ENCODE results near the gene NMS.

The NMS gene

GRCh38 chr2:100504542-100504941 is 34.3 kb downstream of the NMS start:
- no peaks in the 10 kb centered on the region for H3K9me3 ChIP-seq (ENCODE audit: control insufficient read depth, low read length)
- no peaks in the 10 kb centered on the region for H3K4me1 ChIP-seq (ENCODE audit: control insufficient read depth, insufficient read depth, low read length)
- H3K27me3 ChIP-seq (ENCODE audit: control insufficient read depth, insufficient read depth, low read length), result no peaks in the 10 kb centered on the region
- no peak overlapping the region for H3K4me3 ChIP-seq (ENCODE audit: low read length)
- H3K36me3 ChIP-seq (ENCODE audit: control insufficient read depth, insufficient read depth, low read length), result no peaks in the 10 kb centered on the region
- H3K9ac ChIP-seq (ENCODE audit: low read length), result no peak overlapping the region

DNA sequence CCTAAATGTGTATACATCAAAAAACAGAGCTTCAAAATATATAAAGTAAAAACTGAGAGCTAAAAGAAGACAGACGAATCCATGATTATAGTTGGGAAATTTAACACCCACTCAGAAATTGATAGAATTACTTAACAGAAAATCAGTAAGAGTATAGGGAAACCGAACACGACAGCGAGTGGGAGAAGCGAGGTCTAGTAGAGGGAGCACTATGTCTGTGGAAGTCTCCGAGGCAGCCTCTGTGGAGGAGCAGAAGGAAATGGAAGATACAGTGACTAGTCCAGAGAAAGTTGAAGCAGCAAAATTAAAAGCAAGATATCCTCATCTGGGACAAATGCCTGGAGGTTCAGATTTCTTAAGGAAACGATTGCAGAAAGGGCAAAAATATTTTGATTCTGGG is 38.8 kb downstream of the NMS start:
- H3K9me3 ChIP-seq (ENCODE audit: control insufficient read depth, low read length), result no peaks in the 10 kb centered on the region
- H3K27me3 ChIP-seq (ENCODE audit: control insufficient read depth, insufficient read depth, low read length), result no peaks in the 10 kb centered on the region
- no peaks in the 10 kb centered on the region for H3K36me3 ChIP-seq (ENCODE audit: control insufficient read depth, insufficient read depth, low read length)
- H3K4me1 ChIP-seq (ENCODE audit: control insufficient read depth, insufficient read depth, low read length), result no peaks in the 10 kb centered on the region
- H3K9ac ChIP-seq (ENCODE audit: low read length), result no peak overlapping the region
- no peak overlapping the region for H3K4me3 ChIP-seq (ENCODE audit: low read length)

DNA sequence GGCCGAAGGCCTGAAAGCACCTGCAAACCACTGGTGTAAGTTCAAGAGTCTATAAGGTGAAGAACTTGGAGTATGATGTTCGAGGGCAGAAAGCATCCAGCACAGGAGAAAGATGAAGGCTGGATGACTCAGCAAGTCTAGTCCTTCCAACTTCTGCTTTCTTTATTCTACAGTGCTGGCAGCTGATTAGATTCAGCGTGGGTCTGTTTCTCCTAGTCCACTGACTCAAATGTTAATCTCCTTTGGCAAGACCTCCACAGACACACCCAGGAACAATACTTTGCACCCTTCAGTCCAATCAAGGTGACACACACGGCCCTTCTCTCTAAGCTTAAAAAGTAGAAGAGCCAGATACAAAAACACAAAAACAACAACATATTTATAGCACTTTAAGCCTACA is 43.4 kb downstream of the NMS start:
- Histone ChIP-seq H3K9me3 (ENCODE audit: control insufficient read depth, low read length) (no peaks in the 10 kb centered on the region), H3K4me1 (ENCODE audit: control insufficient read depth, insufficient read depth, low read length) (no peaks in the 10 kb centered on the region), H3K4me3 (ENCODE audit: low read length) (no peak overlapping the region), H3K9ac (ENCODE audit: low read length) (no peak overlapping the region), H3K27me3 (ENCODE audit: control insufficient read depth, insufficient read depth, low read length) (no peaks in the 10 kb centered on the region), H3K36me3 (ENCODE audit: control insufficient read depth, insufficient read depth, low read length) (no peaks in the 10 kb centered on the region)

DNA sequence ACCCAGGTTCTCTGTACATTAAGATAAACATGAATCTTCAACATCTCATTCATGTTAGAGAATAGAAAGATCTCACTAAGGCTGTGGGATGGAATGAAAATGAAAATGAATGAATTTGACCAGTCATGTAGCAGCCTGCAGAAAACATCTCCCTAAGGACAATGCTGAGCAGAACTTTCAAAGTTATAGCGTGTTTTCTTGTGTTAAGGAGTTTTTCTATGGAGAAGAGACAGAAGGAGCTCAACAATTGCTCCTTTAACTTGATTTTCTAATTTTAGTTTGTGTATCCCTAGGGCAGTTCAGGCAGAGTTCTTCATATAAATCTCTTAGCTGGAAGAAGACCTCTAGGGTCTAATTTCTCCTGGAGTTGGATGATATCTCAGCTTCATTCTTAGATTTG is 47.3 kb downstream of the NMS start:
- H3K9ac ChIP-seq (ENCODE audit: low read length), result no peak overlapping the region

DNA sequence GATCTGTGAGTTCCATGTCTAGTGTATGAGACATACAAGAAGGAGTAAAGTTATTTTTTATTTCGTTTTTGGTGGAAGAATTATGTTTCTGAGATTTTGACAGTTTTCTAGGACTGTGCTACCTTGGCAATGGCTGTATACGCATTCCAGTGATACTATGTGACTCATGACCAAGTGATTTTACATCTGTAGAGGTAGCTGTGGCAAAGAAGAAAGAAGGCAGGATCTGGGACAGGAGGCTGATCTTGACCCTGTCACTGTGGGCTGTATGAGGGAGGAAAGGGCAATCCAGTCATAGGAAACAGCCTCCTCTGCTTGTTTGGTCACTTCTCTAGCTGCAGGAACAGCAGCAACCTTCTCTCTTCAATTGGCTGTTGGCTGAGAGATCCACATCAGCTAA is 48.5 kb downstream of the NMS start:
- no peaks in the 10 kb centered on the region for H3K36me3 ChIP-seq (ENCODE audit: control insufficient read depth, insufficient read depth, low read length)
- H3K4me1 ChIP-seq (ENCODE audit: control insufficient read depth, insufficient read depth, low read length), result no peaks in the 10 kb centered on the region
- no peaks in the 10 kb centered on the region for H3K27me3 ChIP-seq (ENCODE audit: control insufficient read depth, insufficient read depth, low read length)
- H3K9ac ChIP-seq (ENCODE audit: low read length), result no peak overlapping the region
- no peak overlapping the region for H3K4me3 ChIP-seq (ENCODE audit: low read length)
- no peaks in the 10 kb centered on the region for H3K9me3 ChIP-seq (ENCODE audit: control insufficient read depth, low read length)

More for the DNA sequence above, 47.3 kb downstream of the NMS start:
- no peaks in the 10 kb centered on the region for H3K4me1 ChIP-seq (ENCODE audit: control insufficient read depth, insufficient read depth, low read length)
- no peaks in the 10 kb centered on the region for H3K27me3 ChIP-seq (ENCODE audit: control insufficient read depth, insufficient read depth, low read length)
- H3K4me3 ChIP-seq (ENCODE audit: low read length), result no peak overlapping the region
- H3K36me3 ChIP-seq (ENCODE audit: control insufficient read depth, insufficient read depth, low read length), result no peaks in the 10 kb centered on the region
- no peaks in the 10 kb centered on the region for H3K9me3 ChIP-seq (ENCODE audit: control insufficient read depth, low read length)

GRCh38 chr2:100520224-100520623 is 49.9 kb downstream of the NMS start:
- Histone ChIP-seq H3K9ac (ENCODE audit: low read length) (no peak overlapping the region), H3K9me3 (ENCODE audit: control insufficient read depth, low read length) (no peaks in the 10 kb centered on the region), H3K27me3 (ENCODE audit: control insufficient read depth, insufficient read depth, low read length) (no peaks in the 10 kb centered on the region), H3K36me3 (ENCODE audit: control insufficient read depth, insufficient read depth, low read length) (no peaks in the 10 kb centered on the region), H3K4me3 (ENCODE audit: low read length) (no peak overlapping the region), H3K4me1 (ENCODE audit: control insufficient read depth, insufficient read depth, low read length) (no peaks in the 10 kb centered on the region)

GRCh38 chr2:100522430-100522829 is 52.1 kb downstream of the NMS start:
- Histone ChIP-seq H3K4me3 (ENCODE audit: low read length) (no peak overlapping the region), H3K9me3 (ENCODE audit: control insufficient read depth, low read length) (no peaks in the 10 kb centered on the region), H3K27me3 (ENCODE audit: control insufficient read depth, insufficient read depth, low read length) (no peaks in the 10 kb centered on the region), H3K9ac (ENCODE audit: low read length) (no peak overlapping the region), H3K36me3 (ENCODE audit: control insufficient read depth, insufficient read depth, low read length) (no peaks in the 10 kb centered on the region), H3K4me1 (ENCODE audit: control insufficient read depth, insufficient read depth, low read length) (no peaks in the 10 kb centered on the region)

- Histone ChIP-seq H3K27me3 (ENCODE audit: control insufficient read depth, insufficient read depth, low read length) (no peaks in the 10 kb centered on the region), H3K9ac (ENCODE audit: low read length) (no peak overlapping the region), H3K4me1 (ENCODE audit: control insufficient read depth, insufficient read depth, low read length) (no peaks in the 10 kb centered on the region), H3K4me3 (ENCODE audit: low read length) (no peak overlapping the region), H3K36me3 (ENCODE audit: control insufficient read depth, insufficient read depth, low read length) (no peaks in the 10 kb centered on the region), H3K9me3 (ENCODE audit: control insufficient read depth, low read length) (no peaks in the 10 kb centered on the region)
These were observed 54.0 kb downstream of the NMS start for GRCh38 chr2:100524331-100524730.

GRCh38 chr2:100526868-100527267 is 56.6 kb downstream of the NMS start:
- H3K27me3 ChIP-seq (ENCODE audit: control insufficient read depth, insufficient read depth, low read length), result no peaks in the 10 kb centered on the region
- H3K4me1 ChIP-seq (ENCODE audit: control insufficient read depth, insufficient read depth, low read length), result no peaks in the 10 kb centered on the region
- no peak overlapping the region for H3K4me3 ChIP-seq (ENCODE audit: low read length)
- H3K9ac ChIP-seq (ENCODE audit: low read length), result no peak overlapping the region
- no peaks in the 10 kb centered on the region for H3K36me3 ChIP-seq (ENCODE audit: control insufficient read depth, insufficient read depth, low read length)
- H3K9me3 ChIP-seq (ENCODE audit: control insufficient read depth, low read length), result no peaks in the 10 kb centered on the region

GRCh38 chr2:100527440-100528015 is 57.2 kb downstream of the NMS start:
- Histone ChIP-seq H3K4me3 (ENCODE audit: low read length) (no peak overlapping the region), H3K9me3 (ENCODE audit: control insufficient read depth, low read length) (no peaks in the 10 kb centered on the region), H3K36me3 (ENCODE audit: control insufficient read depth, insufficient read depth, low read length) (no peaks in the 10 kb centered on the region)

DNA sequence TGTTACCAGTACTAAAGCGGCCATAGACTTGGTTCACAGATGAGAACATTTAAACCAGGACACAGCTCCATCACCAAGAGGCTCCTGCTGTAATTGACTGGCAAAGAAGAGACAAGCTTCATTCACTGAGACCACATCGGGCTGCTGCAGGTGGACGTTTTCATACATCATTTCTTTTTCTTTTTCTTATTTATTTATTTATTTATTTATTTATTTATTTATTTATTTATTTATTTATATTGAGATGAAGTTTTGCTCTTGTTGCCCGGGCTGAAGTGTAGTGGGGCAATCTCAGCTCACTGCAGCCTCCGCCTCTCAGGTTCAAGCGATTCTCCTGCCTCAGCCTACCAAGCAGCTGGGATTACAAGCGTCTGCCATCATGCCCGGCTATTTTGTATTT is 58.9 kb downstream of the NMS start:
- H3K9ac ChIP-seq (ENCODE audit: low read length), result no peak overlapping the region
- no peaks in the 10 kb centered on the region for H3K36me3 ChIP-seq (ENCODE audit: control insufficient read depth, insufficient read depth, low read length)
- H3K4me1 ChIP-seq (ENCODE audit: control insufficient read depth, insufficient read depth, low read length), result no peaks in the 10 kb centered on the region
- H3K27me3 ChIP-seq (ENCODE audit: control insufficient read depth, insufficient read depth, low read length), result no peaks in the 10 kb centered on the region
- no peak overlapping the region for H3K4me3 ChIP-seq (ENCODE audit: low read length)
- no peaks in the 10 kb centered on the region for H3K9me3 ChIP-seq (ENCODE audit: control insufficient read depth, low read length)

More at GRCh38 chr2:100527440-100528015, 57.2 kb downstream of the NMS start:
- no peak overlapping the region for H3K9ac ChIP-seq (ENCODE audit: low read length)
- H3K27me3 ChIP-seq (ENCODE audit: control insufficient read depth, insufficient read depth, low read length), result no peaks in the 10 kb centered on the region
- no peaks in the 10 kb centered on the region for H3K4me1 ChIP-seq (ENCODE audit: control insufficient read depth, insufficient read depth, low read length)

DNA sequence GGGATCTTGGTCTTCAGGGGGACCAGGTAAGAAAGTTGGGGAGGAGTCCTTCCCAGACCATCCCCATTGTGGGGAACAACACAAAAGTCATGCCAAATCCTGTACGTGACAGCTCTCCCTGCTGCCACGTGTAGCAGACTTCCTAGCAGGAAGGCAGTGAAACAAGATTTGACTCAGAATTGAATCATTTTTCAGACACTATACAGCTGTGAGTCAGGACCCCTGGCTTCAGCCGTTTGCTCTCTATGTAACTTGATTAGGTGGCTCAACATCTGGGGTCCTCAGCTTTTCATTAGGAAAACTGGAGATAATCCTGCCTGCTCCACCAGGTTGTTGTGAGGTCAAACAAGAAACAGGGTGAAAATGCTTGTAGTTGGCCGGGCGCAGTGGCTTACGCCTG is 59.6 kb downstream of the NMS start:
- Histone ChIP-seq H3K36me3 (ENCODE audit: control insufficient read depth, insufficient read depth, low read length) (no peaks in the 10 kb centered on the region), H3K4me3 (ENCODE audit: low read length) (no peak overlapping the region), H3K9me3 (ENCODE audit: control insufficient read depth, low read length) (no peaks in the 10 kb centered on the region), H3K4me1 (ENCODE audit: control insufficient read depth, insufficient read depth, low read length) (no peaks in the 10 kb centered on the region), H3K27me3 (ENCODE audit: control insufficient read depth, insufficient read depth, low read length) (no peaks in the 10 kb centered on the region), H3K9ac (ENCODE audit: low read length) (no peak overlapping the region)
